Osteoblast (primary cell): ENCODE measurements around the gene TIMP2. TPM values are rescaled to one million over a fixed set of nuclear protein-coding genes. Genes with fewer than 3 reads are reported as not detected.

ENCODE experiments used
- DNase-seq: peaks from one replicate; pipeline ENCODE4 v3.0.0; 2011; ENCODE audit warnings: low spot score, mixed read lengths; ENCODE audit not compliant: insufficient read length; ENCODE audit errors: missing footprints
- H2AFZ ChIP-seq: 2 replicates; pipeline ENCODE4 v1.6.0; 2011; ENCODE audit warnings: mild to moderate bottlenecking, low read length
- H3K27ac ChIP-seq: 2 replicates; pipeline ENCODE4 v1.5.1; 2011; ENCODE audit warnings: mild to moderate bottlenecking, low read depth, low read length, moderate library complexity
- H3K27me3 ChIP-seq: 2 replicates; pipeline ENCODE4 v1.6.0; 2012; ENCODE audit warnings: mild to moderate bottlenecking, control low read depth, inconsistent platforms, low read length, moderate library complexity; ENCODE audit not compliant: insufficient read depth
- H3K36me3 ChIP-seq: 2 replicates; pipeline ENCODE4 v1.5.1; 2011; ENCODE audit warnings: mild to moderate bottlenecking, low read length, control low read depth, moderate library complexity; ENCODE audit not compliant: insufficient read depth
- H3K4me1 ChIP-seq: 2 replicates; pipeline ENCODE4 v1.5.1; 2011; ENCODE audit warnings: mild to moderate bottlenecking, low read length, control low read depth, moderate library complexity; ENCODE audit not compliant: insufficient read depth
- H3K4me2 ChIP-seq: 2 replicates; pipeline ENCODE4 v1.6.0; 2011; ENCODE audit warnings: mild to moderate bottlenecking, low read length; ENCODE audit not compliant: insufficient read depth
- H3K4me3 ChIP-seq: fragments of 200-600 bp; sonication (generic); 3 replicates; pipeline ENCODE4 v1.5.1; 2012; ENCODE audit warnings: mild to moderate bottlenecking, low read length, inconsistent platforms; ENCODE audit not compliant: insufficient read depth
- H3K79me2 ChIP-seq: 2 replicates; pipeline ENCODE4 v1.6.0; 2012; ENCODE audit warnings: mild to moderate bottlenecking, low read length, control low read depth, inconsistent platforms; ENCODE audit not compliant: insufficient read depth
- H3K9me3 ChIP-seq: 2 replicates; pipeline ENCODE4 v1.5.1; 2011; ENCODE audit warnings: low read depth, low read length, control low read depth
- H4K20me1 ChIP-seq: 2 replicates; pipeline ENCODE4 v1.6.0; 2012; ENCODE audit warnings: mild to moderate bottlenecking, low read length, control low read depth; ENCODE audit not compliant: insufficient read depth
- CTCF ChIP-seq: IDR thresholded peaks from 2 replicates; pipeline ENCODE4 v1.5.1; 2011; ENCODE audit warnings: mild to moderate bottlenecking, low read depth, low read length, moderate library complexity; ENCODE audit errors: extremely low read depth
- total RNA-seq: library from RNA; depleted of rRNA; stranded (reverse); fragments of >200 nt; gene quantifications from 2 replicates; pipeline ENCODE4 v1.2.3, GENCODE V29; 2012

The TIMP2 gene
- total RNA-seq, 1 donor, result 164 TPM

GRCh38 chr17:78971756-78972506 is 46.7 kb upstream of the TIMP2 start:
- Histone ChIP-seq H3K36me3 (peaks cover 19% of the 10 kb centered on the region), H3K4me2 (no peak overlapping the region), H4K20me1 (peaks cover 9% of the 10 kb centered on the region), H2AFZ (no peak overlapping the region), H3K4me1 (peaks cover 11% of the 10 kb centered on the region), H3K27me3 (no peaks in the 10 kb centered on the region), H3K4me3 (no peak overlapping the region), H3K27ac (no peak overlapping the region), H3K9me3 (no peaks in the 10 kb centered on the region), H3K79me2 (peaks cover 11% of the 10 kb centered on the region)
- DNase-seq, result peak; percentile 68
- TF ChIP-seq CTCF, result no peak

- no peak overlapping the region for H3K4me2 ChIP-seq
Observed at GRCh38 chr17:78970834-78971755, 45.9 kb upstream of the TIMP2 start.

GRCh38 chr17:78969865-78970264 is 44.7 kb upstream of the TIMP2 start:
- H3K27me3 ChIP-seq, result no peaks in the 10 kb centered on the region
- no peak overlapping the region for H2AFZ ChIP-seq
- DNase-seq, result peak; percentile 44
- H3K9me3 ChIP-seq, result no peaks in the 10 kb centered on the region
- H3K27ac ChIP-seq, result no peak overlapping the region
- no peak overlapping the region for H3K4me2 ChIP-seq
- peaks cover 1% of the 10 kb centered on the region for H3K4me1 ChIP-seq
- no peak overlapping the region for H3K4me3 ChIP-seq
- peaks cover 7% of the 10 kb centered on the region for H3K79me2 ChIP-seq
- H4K20me1 ChIP-seq, result peaks cover 9% of the 10 kb centered on the region
- H3K36me3 ChIP-seq, result peaks cover 15% of the 10 kb centered on the region
- no peak for TF ChIP-seq CTCF

More at GRCh38 chr17:78970834-78971755, 45.9 kb upstream of the TIMP2 start:
- Histone ChIP-seq H3K4me1 (peaks cover 11% of the 10 kb centered on the region), H4K20me1 (peaks cover 9% of the 10 kb centered on the region), H3K4me3 (no peak overlapping the region), H3K36me3 (peaks cover 18% of the 10 kb centered on the region), H3K27ac (no peak overlapping the region), H3K9me3 (no peaks in the 10 kb centered on the region), H3K79me2 (peaks cover 7% of the 10 kb centered on the region), H2AFZ (no peak overlapping the region), H3K27me3 (no peaks in the 10 kb centered on the region)
- peak; percentile 86 for TF ChIP-seq CTCF
- peak; percentile 97 for DNase-seq
